ENCODE data around the gene ELK4. TPM values are rescaled to one million over a fixed set of nuclear protein-coding genes. Genes with fewer than 3 reads are reported as not detected.

Gene ELK4
- polyA plus RNA-seq, 1 donor = 26.8 TPM

DNA sequence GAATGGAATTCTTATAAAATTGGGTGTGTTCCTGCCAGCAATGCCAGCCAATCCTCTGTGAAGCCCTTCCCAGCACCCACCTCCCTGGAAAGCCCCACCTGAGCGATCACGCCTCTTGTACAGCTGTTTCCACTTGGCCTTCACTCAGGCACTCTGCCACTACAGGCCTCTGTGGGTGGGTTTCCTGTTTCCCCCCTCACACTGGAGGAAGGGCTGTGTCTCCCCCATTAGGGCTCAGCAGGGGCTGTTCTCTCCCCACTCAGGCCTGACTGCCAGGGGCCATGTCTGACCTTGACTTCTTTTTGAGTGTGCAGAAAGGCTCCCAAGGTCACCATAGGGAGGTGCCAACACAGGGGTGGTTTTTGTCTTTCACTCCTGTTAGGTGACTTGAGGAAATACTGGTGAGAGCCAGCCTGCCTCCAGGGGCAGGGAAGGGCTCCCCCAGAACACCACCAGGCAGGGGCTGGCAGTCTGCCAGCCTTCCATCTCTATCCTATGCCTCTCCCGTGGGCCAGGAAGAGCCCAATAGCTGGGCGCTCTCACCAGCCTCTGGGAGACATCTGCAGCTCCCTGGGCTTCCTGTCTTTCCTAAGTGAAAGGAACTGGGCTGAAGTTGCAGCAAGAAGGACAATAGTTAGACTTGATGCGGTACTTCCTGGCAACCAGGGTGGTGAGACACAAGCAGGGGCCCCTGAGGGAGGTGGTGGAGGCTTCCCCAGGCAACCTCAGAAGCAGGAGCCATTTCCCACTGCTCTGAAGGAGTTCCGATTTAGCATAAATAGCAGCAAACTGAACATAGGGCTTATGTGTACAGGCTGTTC lies 49.1 kb downstream of the ELK4 start:
- no peak for DNase-seq

GRCh38 chr1:205582046-205582445 lies 49.8 kb downstream of the ELK4 start:
- DNase-seq = no peak

- DNase-seq = no peak
These were observed 50.4 kb downstream of the ELK4 start for GRCh38 chr1:205581321-205581980.

DNA sequence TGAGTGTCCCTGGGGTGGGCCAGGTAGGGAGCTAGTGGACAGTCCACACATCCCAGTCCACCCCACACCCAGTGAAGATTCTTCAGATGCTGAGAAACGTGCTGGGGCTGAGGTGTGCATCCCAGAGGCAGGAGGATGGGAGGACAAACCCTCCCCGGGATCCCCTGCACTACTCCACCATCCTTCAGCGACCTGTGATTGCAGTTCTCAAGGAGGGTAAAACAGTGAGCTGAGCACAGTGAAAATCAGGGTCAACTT lies 51.0 kb downstream of the ELK4 start:
- no peak for DNase-seq

- no peak for DNase-seq
These were observed 51.5 kb downstream of the ELK4 start for GRCh38 chr1:205580140-205580922.

- DNase-seq = no peak
These were observed 52.1 kb downstream of the ELK4 start for GRCh38 chr1:205579711-205580110.

- DNase-seq = no peak
These were observed 52.8 kb downstream of the ELK4 start for GRCh38 chr1:205578780-205579571.

GRCh38 chr1:205577874-205578658 lies 53.7 kb downstream of the ELK4 start:
- no peak for DNase-seq

- DNase-seq = no peak
These were observed 54.7 kb downstream of the ELK4 start for GRCh38 chr1:205576805-205577761.

DNA sequence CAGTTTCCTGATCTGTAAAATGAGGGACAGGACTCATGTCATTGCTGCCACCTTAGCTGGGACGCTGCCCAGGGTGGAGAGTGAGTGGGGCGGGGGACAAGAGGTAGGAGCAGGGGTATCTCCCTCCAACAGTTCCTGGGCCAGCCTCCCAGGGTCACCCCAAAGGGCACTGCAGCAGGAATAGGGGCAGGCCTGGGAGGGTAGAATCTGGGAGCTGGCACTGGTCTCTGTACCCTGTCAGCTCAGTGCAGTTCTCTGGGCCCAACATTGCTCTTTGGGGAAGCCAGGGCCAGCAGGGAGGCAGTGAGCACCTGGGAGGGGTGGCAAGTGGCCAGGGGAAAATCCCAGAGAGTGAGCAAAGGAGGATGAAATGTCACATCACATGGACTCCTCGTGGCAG lies 55.8 kb downstream of the ELK4 start:
- DNase-seq = no peak

DNA sequence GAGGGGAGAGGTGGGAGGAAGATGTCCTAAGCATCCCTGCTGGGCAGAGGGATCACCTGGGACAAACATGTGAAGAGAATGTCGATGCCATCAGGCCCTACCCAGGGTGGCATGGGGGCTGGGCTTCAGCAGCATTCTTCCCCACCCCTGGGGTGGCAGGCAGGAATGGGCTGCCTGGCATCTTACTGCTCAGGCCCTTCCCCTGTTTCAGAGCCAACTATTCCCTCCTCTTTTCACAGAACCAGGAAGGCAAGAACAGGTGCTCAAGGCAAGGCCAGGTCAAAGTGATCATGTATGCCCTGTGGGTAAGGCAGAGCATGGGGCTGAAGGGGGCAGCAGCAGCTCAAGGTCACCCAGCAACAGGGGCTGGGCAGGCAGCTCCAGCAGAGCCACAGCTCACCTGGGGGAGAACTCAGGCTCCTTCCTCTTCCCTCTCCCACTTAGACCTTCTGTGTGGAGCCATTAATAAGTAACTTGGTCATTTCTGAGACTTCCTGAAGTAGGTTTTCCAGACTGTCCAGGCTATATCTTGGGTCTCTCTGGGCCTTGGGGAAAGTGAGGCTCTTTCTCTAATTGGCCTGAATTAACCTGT lies 56.4 kb downstream of the ELK4 start:
- DNase-seq = no peak

- DNase-seq = no peak
These were observed 59.4 kb downstream of the ELK4 start for GRCh38 chr1:205572421-205572820.

- no peak for DNase-seq
These were observed 60.1 kb downstream of the ELK4 start for GRCh38 chr1:205571747-205572146.

DNA sequence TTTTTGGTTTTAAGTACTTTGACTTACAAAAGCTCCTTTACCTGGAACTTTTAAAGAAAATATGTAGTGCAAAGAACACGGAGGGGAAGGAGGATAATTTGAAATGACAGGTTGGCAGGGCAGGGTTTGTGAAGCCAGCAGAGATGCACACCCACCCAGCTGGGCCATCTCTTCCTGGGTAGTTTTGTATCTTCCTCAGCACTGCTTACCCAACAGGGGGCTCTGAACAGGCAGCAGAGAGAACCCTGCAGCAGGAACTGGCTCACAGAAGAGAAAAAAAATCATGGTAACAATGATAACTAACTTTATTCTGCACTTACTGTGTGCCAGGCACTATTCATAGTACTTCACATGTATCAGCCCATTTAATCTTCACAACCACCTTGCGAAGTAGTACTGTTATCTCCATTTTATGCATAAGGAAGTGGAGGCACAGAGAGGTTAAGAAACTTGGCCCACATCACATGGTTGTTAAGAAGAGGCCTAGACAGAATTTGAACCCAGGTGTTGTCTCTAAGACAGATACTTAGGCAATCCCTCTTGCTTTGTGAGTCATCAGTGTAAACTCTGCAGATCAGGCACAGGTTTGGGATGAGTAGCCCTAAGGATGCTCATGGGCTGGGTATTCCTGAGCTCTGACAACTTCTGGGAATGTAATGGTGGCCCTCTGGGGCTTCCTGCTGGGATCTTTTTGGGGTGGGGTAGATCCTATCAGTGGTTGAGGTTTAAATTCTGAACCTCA lies 60.8 kb downstream of the ELK4 start:
- DNase-seq = no peak

DNA sequence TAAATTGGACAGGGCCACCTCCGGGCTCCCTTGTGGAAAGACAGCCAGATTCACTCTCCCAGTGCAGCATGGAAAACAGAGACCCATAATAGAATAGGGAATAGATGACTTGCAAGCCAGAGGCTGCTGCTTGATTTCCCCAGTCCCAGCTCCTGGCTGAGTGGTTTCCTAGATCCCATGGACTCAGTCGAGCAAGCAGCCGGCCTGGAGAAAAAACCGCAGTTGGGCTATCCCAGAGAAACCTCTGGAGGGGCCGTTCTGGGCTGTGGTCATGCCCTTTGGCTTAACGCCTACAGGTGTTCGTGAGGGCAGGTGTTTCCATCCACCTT lies 61.7 kb downstream of the ELK4 start:
- DNase-seq = no peak

DNA sequence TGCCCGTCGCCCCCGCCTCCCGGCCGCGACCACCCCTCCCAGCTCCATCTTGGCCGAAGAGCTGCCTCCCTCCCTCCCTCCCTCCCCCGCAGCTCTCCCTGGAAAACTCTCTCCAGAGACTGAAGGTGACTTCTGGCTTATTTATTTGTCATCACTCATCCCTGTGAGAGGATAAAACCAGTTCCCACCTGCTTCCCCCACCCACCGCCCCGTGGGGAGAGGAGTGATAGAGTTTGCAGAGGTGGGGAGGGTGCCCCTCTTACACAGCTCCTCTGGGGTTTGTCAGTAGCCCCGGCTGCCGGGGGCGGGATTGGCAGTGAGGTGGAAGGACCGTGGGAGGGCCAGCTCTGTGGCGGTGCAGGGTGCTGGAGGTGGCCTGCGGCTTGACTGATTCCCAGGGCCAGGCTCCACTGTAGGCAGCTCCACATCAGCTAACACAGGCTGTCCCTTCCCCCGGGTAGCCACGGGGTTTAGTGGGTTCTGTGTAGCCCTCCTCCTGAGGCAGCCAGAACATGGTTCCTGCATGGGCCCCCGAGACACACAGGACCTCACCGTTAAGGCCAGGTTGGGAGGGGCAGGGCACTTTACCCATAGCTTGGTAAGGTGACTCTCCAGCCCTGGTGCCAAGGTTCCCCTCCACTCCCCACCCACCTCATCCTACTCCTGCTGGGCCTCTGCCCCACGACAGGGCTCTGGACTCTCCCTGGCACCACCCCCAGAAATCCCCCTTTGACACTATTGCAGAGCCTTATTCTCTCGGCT lies 62.2 kb downstream of the ELK4 start:
- no peak for DNase-seq

GRCh38 chr1:205568469-205569361 lies 63.1 kb downstream of the ELK4 start:
- no peak for DNase-seq

GRCh38 chr1:205568135-205568468 lies 63.7 kb downstream of the ELK4 start:
- no peak for DNase-seq

Data from left kidney (tissue), 2 donors.